Activated CD4-positive, alpha-beta T cell treated with anti-CD3 and anti-CD28 coated beads, Interleukin-2, amount 10 ng/mL, durations not matched to agents 7 days and 5 days (primary cell): Measurements from ENCODE around the gene CCDC33. TPM values are rescaled to one million over a fixed set of nuclear protein-coding genes. Genes with fewer than 3 reads are reported as not detected.
A peak's percentile ranks its signal among the peaks of the same experiment; 100 is the strongest.

Experiments
- CTCF ChIA-PET: fragments of 350-600 bp; sonication (Branson Sonifier 250); formaldehyde crosslinking; loops from one replicate; lab custom pipeline; 2021; ENCODE audit warnings: antibody characterized with exemption; lab: Charles Lee
- POLR2A ChIA-PET: fragments of 350-600 bp; sonication (Branson Sonifier 250); formaldehyde crosslinking; loops from one replicate; lab custom pipeline; 2021; ENCODE audit warnings: antibody characterized with exemption; lab: Charles Lee
- DNase-seq: peaks from one replicate; pipeline ENCODE4 v3.0.0-alpha.2; 2020
- H3K27ac Mint-ChIP-seq: one replicate; pipeline ENCODE4 v1.8.0; 2021; ENCODE audit warnings: mild to moderate bottlenecking, moderate library complexity, mixed read lengths
- H3K27me3 Mint-ChIP-seq: one replicate; pipeline ENCODE4 v1.8.0; 2021; ENCODE audit warnings: mixed read lengths
- H3K36me3 Mint-ChIP-seq: one replicate; pipeline ENCODE4 v1.8.0; 2021; ENCODE audit warnings: low read depth, mixed read lengths
- H3K4me1 Mint-ChIP-seq: one replicate; pipeline ENCODE4 v1.8.0; 2021; ENCODE audit warnings: mixed read lengths
- H3K4me3 Mint-ChIP-seq: one replicate; pipeline ENCODE4 v1.8.0; 2021; ENCODE audit warnings: mild to moderate bottlenecking, moderate library complexity, mixed read lengths
- H3K9me3 Mint-ChIP-seq: one replicate; pipeline ENCODE4 v1.8.0; 2021; ENCODE audit warnings: mixed read lengths
- total RNA-seq, 2 experiments: library from RNA; stranded (reverse); gene quantifications; one replicate each; pipeline ENCODE4 v1.2.3, GENCODE V29; 2021

The CCDC33 gene
- total RNA-seq, 2 experiments from 2014 or later: not detected

DNA sequence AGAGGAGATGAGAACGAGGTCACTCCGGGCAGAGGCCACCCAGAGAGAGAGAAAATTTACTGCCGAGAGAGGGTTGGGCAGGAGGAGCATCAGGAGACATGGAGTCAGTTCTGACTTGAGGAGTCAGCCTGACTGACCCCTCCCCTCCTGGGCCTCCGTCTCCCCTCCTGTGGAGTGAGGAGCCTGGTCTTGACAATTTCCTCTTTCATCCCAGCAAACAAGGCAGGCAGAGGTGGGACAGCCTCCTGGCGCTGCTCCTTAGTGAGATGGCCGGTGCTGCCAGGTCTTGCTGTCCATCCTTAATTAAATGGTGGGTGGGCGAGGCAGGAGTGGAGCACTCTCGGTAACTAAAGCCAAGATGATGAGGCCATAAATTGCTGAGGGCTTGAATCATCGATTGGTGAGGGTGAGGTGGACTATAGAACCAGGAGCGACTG is 70.7 kb downstream of the CCDC33 start:
- Mint-ChIP-seq H3K36me3 (no peaks in the 10 kb centered on the region), H3K27ac (no peak overlapping the region), H3K4me1 (no peaks in the 10 kb centered on the region), H3K27me3 (peaks cover 5% of the 10 kb centered on the region), H3K4me3 (no peak overlapping the region), H3K9me3 (no peaks in the 10 kb centered on the region)
- no peak for DNase-seq
- ChIA-PET CTCF (interaction anchor here (1.7 kb wide), 1 partner anchor 14 kb away, joined by 4 read pairs; no protein-coding TSS in a partner anchor), POLR2A (no interaction called here)

DNA sequence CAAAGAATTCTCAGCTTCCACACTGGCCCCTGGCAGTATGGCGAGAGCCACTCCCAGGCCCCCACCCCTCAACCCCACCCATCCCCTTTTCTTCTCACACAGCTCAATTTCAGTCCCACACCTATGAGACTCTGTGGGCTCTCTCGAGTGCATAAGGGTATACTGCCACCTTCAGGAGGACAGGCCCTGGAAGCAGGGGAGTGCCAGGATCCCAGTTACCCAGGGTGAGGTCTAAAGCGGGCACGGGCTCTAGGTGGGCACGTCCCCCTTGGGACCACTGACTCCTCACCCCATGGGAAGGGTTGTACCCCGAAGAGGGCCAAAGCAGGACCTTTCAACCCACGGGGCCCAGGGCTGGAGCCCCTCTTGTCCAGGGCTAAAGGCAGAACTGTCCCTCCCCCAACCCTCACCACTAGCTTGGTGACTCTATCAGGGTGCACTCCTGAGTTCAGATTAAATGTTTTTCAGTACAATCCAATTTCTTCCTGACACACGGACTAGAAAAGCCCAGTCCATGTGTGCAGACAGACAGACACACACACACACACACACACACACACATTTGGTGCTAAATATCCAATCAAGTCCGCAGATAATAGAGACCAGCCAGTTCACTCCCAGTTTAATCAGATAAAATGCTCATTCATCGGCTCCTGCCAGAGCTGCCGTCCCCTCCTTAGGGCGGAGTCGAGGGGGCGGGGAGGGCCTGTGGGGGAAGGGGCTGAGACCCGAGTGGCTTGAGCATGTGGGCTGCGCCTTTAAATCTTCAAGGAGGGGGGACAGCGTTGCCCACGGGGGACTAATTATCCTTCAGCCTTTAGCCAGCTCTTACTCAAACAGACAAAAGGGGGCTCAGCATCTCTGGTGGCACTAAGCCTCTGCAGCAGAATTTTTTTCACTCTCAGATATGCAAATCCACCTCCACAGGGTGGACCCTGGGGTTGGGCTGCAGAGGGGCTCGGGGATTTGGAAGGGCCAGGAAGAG is 72.0 kb downstream of the CCDC33 start:
- DNase-seq: peak; percentile 55
- Mint-ChIP-seq H3K27me3 (peaks cover 2% of the 10 kb centered on the region), H3K9me3 (no peaks in the 10 kb centered on the region), H3K4me1 (no peaks in the 10 kb centered on the region), H3K36me3 (no peaks in the 10 kb centered on the region), H3K4me3 (no peak overlapping the region), H3K27ac (no peak overlapping the region)
- ChIA-PET POLR2A (no interaction called here), CTCF (interaction anchor here (0.6 to 1.7 kb wide), 3 partner anchors 13 to 349 kb away, joined by 3 to 4 read pairs (median 4); no protein-coding TSS in a partner anchor)

DNA sequence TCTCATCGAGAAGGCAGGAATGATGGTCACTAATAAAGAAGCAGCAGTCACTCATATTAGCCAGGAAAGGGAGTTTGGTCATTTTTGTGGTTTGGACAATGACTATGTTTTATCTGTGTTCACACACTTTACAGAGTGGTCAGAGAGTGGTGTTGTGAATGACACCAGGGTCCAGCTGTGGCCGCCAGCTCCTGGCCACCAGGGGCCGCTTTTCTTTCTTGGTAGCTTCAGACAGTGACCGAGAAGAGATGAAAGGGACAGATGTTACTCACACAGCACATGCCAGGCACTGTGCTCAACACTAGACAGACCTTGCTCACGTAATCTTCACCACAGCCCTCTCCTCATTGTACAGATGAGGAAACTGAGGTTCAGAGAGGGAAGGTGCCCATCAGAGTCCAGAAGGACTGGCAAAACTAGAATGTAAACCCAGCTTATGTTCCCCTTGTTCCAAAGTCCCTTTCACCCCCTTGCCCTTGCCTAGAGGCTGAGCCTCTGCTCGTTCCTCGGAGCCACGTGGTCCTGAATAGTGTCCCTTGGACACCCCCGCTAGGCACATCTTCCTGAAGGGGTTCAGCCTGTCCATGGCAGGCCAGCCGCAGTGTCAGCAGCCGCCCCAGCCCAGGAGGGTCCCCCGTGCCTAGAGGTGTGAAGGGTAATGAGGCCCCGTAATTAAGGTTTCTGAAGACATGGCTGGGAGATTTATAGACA is 75.8 kb downstream of the CCDC33 start:
- Mint-ChIP-seq H3K27ac (no peak overlapping the region), H3K4me3 (no peak overlapping the region), H3K4me1 (peaks cover 30% of the 10 kb centered on the region), H3K36me3 (no peaks in the 10 kb centered on the region), H3K9me3 (no peaks in the 10 kb centered on the region), H3K27me3 (no peaks in the 10 kb centered on the region)
- DNase-seq: no peak
- ChIA-PET CTCF (no interaction called here), POLR2A (no interaction called here)

DNA sequence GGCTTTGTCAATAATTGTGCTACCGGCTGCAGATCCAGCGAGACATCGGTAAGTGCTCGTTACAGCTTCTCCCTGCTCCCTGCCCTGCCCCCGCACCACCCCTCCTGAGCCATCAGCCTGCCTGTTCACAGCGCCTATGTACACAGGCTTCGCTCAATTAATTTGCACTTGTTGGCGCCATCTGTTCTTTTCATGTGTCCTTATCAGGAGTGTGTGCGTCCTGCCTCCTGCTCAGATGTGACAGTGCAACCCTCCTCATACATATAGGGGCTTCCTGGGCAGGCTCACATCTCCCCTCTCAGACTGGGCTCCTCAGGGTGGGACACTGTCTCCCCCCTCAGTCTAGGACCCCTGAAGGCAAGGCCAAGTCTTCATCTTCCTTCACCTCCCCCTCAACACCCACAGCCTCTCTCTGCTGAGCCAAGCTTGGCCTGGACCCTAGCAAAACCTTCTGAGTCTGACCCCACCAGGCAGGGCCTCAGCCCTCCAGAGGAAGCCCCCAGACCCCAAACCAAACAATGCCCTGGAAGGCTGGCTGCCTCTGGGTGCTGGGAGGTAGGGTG is 76.4 kb downstream of the CCDC33 start:
- Mint-ChIP-seq H3K36me3 (no peaks in the 10 kb centered on the region), H3K27ac (no peak overlapping the region), H3K4me1 (peaks cover 34% of the 10 kb centered on the region), H3K4me3 (no peak overlapping the region), H3K27me3 (no peaks in the 10 kb centered on the region), H3K9me3 (no peaks in the 10 kb centered on the region)
- ChIA-PET CTCF (no interaction called here), POLR2A (no interaction called here)
- DNase-seq: no peak

DNA sequence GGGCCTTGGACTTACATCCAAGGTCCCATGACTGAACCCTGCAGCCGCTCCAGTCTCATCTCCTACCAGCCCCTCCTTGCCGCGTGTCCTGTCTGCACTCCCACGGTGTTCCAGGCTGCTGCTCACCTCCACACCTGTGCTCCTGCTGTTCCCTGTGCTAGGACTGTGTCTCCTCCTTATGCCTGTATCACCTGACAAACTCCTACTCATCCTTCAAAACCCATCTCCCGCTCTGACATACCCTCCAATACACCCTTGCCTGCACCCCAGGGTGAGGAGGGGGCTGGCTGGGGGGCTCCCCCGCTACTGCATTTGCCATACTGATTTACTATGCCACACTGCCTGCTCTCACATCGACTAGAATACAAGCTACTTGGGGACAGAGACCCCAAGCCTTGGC is 77.8 kb downstream of the CCDC33 start:
- H3K36me3 Mint-ChIP-seq: no peaks in the 10 kb centered on the region
- CTCF ChIA-PET: no interaction called here
- no peaks in the 10 kb centered on the region for H3K27me3 Mint-ChIP-seq
- H3K4me3 Mint-ChIP-seq: no peak overlapping the region
- peak overlapping the region; percentile 57 for H3K27ac Mint-ChIP-seq
- DNase-seq: no peak
- peaks cover 37% of the 10 kb centered on the region for H3K4me1 Mint-ChIP-seq
- H3K9me3 Mint-ChIP-seq: no peaks in the 10 kb centered on the region
- POLR2A ChIA-PET: no interaction called here

DNA sequence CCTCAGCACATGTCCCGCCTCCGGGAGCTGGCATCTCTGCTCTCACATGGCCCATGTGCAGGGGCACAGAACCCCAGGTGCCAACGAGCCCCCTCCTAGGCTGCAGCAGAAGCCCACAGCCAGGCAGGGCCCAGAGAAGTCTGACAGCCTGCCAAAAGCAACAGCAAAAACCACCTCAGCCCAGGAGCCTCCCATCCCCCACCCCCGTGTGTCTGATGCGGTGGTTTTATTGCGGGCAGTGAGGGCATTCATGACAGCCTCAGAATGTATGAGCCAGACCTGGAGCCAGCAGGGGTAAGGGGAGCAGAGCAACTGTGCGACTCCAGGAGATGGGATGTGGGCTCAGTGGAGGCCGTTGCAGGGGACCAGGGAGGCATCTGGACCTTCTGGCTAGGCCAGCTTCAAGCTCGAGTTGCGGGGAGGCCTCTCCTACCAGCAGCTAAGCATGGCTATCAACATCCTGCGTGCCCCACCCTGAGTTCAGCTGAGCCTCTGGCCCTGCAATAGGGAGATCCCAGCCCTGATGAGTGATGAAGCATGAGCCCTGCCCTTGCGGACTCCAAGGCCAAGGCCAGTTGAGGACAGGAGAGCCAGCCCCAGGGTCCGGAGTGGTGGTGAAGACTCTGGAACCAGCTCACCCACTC is 78.8 kb downstream of the CCDC33 start:
- CTCF ChIA-PET: interaction anchor here (0.5 to 1.2 kb wide), 5 partner anchors 22 to 343 kb away, joined by 3 read pairs; no protein-coding TSS in a partner anchor
- peak overlapping the region; percentile 91 for H3K27ac Mint-ChIP-seq
- no peaks in the 10 kb centered on the region for H3K36me3 Mint-ChIP-seq
- no peaks in the 10 kb centered on the region for H3K27me3 Mint-ChIP-seq
- peaks cover 40% of the 10 kb centered on the region for H3K4me1 Mint-ChIP-seq
- POLR2A ChIA-PET: no interaction called here
- peak overlapping the region; percentile 31 for H3K4me3 Mint-ChIP-seq
- DNase-seq: peak; percentile 57
- no peaks in the 10 kb centered on the region for H3K9me3 Mint-ChIP-seq

DNA sequence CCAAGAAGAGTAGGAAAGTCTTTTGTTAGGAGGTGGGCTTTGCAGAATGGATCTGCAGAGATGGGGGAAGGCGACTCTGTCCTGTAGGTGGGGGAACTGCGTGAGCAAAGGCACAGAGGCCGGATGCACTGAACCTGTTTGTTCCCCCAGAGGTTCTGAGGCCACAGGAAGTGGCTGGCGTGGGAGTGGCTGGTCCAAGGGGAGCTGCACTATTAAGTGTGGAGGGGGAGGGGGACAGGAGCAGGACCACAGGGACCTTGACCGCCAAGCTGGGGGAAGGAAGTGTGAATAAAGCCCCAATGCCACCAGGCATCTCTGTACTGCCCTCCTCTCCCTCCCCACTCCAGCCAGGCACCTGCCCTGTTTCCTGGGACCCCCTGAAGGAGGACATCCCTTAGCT is 79.5 kb downstream of the CCDC33 start:
- ChIA-PET CTCF (interaction anchor here (1.0 to 1.2 kb wide), 4 partner anchors 21 to 344 kb away, joined by 3 read pairs; no protein-coding TSS in a partner anchor), POLR2A (no interaction called here)
- DNase-seq: peak; percentile 45

DNA sequence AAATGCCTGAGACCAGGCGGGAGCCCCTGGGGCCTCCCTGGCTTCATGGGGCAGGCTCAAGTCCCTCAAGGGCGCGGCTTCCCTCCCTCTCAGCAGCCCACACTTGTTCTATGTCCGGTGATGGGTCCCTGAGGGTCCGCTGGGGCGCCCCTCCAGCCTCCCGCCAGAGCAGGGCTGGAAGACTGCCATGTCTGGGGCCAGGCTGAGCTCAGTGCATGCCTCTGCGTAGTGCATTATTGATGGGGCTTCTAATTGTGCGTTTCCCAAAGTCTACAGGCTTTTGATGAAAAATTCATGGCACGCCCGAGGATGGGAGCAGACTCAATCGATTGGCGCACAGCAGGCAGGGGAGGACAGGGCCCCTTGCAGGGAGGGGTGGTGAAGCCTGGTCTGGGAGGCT is 80.0 kb downstream of the CCDC33 start:
- Mint-ChIP-seq H3K4me1 (peaks cover 46% of the 10 kb centered on the region), H3K27me3 (no peaks in the 10 kb centered on the region), H3K4me3 (no peak overlapping the region), H3K27ac (peak overlapping the region; percentile 91), H3K36me3 (no peaks in the 10 kb centered on the region), H3K9me3 (no peaks in the 10 kb centered on the region)
- POLR2A ChIA-PET: no interaction called here
- CTCF ChIA-PET: interaction anchor here (1.2 kb wide), 2 partner anchors 64 to 345 kb away, joined by 3 read pairs; no protein-coding TSS in a partner anchor
- no peak for DNase-seq

More for the DNA sequence above, 79.5 kb downstream of the CCDC33 start:
- Mint-ChIP-seq H3K4me3 (peak overlapping the region; percentile 44), H3K36me3 (no peaks in the 10 kb centered on the region), H3K27ac (peak overlapping the region; percentile 91), H3K9me3 (no peaks in the 10 kb centered on the region), H3K27me3 (no peaks in the 10 kb centered on the region), H3K4me1 (peaks cover 46% of the 10 kb centered on the region)

DNA sequence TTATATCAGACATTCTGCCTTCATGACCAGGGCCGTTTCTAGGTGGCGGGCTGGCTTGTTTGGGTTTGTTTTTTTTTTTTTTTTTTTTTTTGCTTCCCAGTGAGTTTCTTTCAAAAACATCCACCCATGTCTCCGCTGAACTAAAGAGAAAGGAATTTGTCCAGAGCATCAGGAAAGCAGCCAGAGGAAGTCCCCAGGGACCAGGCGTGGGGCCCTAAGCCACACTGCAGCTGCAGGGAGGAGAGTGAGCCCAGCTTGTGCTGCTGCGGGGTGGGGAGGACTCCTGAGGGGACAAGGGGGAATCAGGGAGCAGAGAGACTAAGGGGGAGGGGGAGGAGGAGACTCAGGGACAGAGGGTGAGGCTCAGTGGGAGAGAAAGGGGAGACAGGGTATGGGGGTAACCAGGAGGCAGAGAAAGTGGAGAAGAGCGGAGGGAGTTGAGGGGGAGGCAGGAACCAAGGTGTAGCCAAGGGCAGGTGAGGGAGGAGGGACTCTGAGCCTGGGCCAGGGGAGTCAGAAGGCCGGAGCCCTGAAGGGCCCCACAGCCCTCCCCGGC is 81.8 kb downstream of the CCDC33 start:
- CTCF ChIA-PET: no interaction called here
- peaks cover 46% of the 10 kb centered on the region for H3K4me1 Mint-ChIP-seq
- H3K9me3 Mint-ChIP-seq: no peaks in the 10 kb centered on the region
- no peaks in the 10 kb centered on the region for H3K36me3 Mint-ChIP-seq
- peak overlapping the region; percentile 46 for H3K27ac Mint-ChIP-seq
- H3K4me3 Mint-ChIP-seq: no peak overlapping the region
- H3K27me3 Mint-ChIP-seq: no peaks in the 10 kb centered on the region
- DNase-seq: no peak
- POLR2A ChIA-PET: no interaction called here

DNA sequence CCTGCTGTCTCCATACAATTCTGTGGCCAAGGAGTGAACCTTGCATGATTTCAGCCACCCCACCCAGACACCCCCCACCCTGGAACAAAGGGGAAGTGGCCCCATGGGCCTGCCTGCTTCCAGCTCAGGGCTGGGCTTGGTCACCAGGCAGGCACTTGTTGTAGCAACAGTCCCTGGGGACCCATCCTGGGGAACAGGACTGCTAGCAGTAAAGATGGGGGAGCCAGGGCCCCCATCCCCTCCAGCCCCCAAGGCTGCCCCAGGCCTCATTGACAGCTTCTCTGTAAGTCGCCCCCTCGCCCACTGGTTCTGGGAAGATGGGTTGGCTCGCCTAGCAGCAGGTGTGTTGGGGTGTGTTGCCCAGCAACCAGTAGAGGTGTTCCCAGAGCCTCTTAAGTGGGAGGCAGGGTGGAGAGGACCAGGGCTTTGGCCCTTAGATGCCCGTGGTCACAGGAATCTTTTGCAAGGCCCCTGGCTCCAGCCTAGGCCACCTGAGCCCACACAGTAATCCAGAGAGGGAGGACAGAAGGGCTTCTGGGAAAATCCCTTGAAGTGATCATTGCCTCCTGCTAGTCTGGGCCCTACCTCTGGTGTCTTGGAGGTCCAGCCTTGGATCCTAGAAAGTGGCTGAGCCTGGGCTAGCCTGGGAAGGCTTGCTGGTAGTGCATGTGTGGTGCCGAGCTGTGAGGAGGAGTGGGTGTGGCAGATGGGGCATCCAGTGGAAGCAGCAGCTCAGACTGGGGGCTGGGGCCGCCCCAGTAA is 82.4 kb downstream of the CCDC33 start:
- H3K27me3 Mint-ChIP-seq: no peaks in the 10 kb centered on the region
- no peak for DNase-seq
- H3K9me3 Mint-ChIP-seq: no peaks in the 10 kb centered on the region
- no peaks in the 10 kb centered on the region for H3K36me3 Mint-ChIP-seq
- peaks cover 46% of the 10 kb centered on the region for H3K4me1 Mint-ChIP-seq
- POLR2A ChIA-PET: no interaction called here
- H3K27ac Mint-ChIP-seq: peak overlapping the region; percentile 46
- CTCF ChIA-PET: no interaction called here
- no peak overlapping the region for H3K4me3 Mint-ChIP-seq

DNA sequence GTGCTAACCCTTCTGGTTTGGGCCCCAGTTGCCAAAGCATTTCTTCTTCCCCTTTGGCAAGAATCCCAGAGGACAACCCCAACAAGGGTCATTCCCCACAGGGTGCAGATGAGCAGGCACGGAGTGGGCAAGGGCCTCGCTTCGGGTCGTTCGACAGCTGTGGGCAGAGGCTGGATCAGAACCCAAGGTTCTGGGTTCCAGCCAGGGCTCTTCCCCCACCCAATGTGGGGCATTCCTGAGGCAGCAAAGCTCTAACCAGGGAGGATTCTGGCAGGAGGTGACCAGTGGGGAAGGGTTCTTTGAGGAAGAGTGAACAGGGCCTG is 83.0 kb downstream of the CCDC33 start:
- H3K4me3 Mint-ChIP-seq: no peak overlapping the region
- peaks cover 42% of the 10 kb centered on the region for H3K4me1 Mint-ChIP-seq
- ChIA-PET CTCF (no interaction called here), POLR2A (no interaction called here)
- no peak for DNase-seq
- H3K9me3 Mint-ChIP-seq: no peaks in the 10 kb centered on the region
- H3K27me3 Mint-ChIP-seq: no peaks in the 10 kb centered on the region
- H3K36me3 Mint-ChIP-seq: no peaks in the 10 kb centered on the region
- H3K27ac Mint-ChIP-seq: no peak overlapping the region
